Stimulated activated CD8-positive, alpha-beta memory T cell treated with anti-CD3 and anti-CD28 coated beads, Interleukin-15, amount 100 ng/mL, for 48 hours (primary cell): ENCODE results near the gene TMEM107.
"Not testable (repeated sequence)": the region's sequence is repeated elsewhere in the genome, so short reads cannot be mapped to it uniquely, and the experiment has no call there.

Experiments used
- DNase-seq, 2 donors: peaks; one replicate each; pipeline ENCODE4 v3.0.0-alpha.2; 2020; ENCODE audit warnings: low read depth in 2 of 2

TMEM107 gene

DNA sequence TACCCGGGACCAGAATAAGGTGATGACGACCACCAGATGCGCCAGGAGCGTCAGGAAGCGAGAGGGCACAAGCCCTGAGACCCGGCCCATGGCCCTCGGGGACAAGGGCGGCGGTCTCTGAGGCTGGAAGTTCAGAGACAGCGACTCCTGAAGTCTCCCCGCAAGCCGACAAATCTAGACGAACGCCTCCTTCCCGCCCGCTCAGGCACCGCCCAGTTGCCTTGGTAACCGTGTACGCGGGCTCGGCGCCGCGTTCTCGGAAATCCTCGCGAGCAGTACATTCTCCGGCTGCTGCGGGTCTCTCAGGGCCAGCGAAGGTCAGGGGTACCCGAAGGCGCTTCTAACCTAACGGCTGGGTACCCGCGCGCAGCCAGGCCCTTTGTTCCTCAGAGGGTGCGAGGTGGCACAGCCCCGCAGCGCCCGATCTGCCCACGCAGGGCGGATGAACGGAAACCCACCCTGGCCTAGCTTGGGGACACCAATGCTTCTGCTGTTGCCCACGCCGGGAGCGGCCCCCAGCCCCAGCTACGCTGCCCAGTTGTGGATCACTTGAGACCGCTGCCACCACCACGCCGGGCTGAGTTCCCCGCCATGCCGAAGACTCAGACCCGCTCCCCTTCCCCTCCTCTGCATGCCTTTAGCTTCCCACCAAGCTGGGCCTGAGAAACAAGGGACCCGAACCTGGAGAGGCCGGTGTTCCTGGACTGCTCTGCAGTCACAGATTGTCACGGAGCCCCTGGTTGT is at the start of gene TMEM107:
TMEM107 (minus strand) TSS at position 184 of the 744 bp plus-strand sequence; CDS start at position 90, 94 bp downstream.
- peak; percentile 77 to 83 for DNase-seq

DNA sequence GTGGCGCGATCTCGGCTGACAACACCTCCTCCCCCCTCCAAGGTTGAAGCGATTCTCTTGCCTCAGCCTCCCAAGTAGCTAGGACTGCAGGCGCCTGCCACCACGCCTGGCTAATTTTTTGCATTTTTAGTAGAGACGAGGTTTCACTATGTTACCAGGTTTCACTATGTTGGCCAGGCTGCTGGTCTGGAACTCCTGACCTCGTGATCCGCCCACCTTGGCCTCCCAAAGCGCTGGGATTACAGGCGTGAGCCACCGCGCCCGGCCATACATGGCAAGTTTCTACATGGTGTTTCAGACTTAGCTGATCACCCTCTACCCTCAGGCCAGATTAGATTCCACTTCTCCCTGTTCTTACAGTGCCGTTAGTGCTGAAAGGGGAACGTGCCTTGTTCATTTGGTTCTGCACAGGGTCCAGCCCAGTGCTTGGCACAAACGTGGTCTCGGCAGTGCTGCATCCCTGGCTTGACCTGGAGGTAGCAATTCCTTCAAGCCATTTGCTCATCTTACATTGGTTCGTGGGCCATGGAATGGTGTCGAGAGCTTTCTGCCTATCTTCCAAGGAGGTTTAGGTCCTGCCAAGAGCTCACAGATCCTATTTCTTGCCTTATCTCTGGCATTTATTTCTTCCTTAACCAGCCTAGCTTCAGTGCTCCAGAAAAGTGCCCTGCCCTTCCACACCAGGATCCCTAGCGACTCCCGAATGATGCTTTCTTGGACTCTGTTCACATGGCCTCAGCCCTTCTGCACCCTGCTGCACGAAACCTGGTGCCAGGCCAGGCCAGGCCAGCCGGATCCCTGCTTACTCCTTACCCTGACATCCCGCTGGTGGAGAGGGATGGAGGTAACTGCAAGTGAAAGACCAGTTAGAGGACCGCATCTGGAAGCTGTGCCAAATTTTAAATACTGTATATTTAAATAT is 49.0 kb upstream of the TMEM107 start:
- DNase-seq, result no peak

DNA sequence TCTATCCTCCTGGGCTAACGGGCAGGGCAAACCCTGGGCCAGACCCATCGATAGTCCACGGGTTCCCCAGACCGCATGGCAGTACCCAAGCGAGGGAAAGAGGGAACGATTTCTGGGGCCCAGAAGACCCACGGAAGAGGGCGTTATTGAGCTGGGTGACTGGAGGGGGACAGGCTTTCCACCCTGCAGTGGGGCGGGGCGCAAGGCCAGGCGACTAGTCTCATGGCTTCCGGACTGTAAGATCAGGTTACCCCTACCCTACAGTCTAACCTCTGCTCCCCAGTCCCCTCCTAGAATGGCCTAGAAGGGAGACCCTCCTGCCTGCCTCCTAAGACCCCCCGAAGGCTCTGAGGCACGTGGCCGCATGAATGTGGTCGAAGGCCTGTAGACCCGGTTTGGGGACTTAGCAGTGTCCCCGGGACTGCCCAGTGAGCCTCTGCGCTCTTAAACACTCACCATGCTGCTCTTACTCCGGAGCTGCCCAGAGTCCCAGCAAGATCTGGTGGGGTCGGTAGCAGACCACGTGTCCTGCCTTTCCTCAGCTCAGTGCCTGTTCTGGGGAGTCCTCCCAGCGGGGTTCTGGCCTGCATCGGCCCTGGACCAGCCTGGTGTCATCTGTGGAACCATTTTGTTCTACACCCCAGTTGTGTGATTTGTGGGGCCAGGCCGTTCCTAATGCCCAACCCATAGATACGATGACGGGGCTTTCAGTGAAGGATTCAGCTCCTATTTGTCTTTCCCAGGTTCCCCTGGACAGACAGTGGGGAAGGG is 47.4 kb upstream of the TMEM107 start:
- no peak for DNase-seq

DNA sequence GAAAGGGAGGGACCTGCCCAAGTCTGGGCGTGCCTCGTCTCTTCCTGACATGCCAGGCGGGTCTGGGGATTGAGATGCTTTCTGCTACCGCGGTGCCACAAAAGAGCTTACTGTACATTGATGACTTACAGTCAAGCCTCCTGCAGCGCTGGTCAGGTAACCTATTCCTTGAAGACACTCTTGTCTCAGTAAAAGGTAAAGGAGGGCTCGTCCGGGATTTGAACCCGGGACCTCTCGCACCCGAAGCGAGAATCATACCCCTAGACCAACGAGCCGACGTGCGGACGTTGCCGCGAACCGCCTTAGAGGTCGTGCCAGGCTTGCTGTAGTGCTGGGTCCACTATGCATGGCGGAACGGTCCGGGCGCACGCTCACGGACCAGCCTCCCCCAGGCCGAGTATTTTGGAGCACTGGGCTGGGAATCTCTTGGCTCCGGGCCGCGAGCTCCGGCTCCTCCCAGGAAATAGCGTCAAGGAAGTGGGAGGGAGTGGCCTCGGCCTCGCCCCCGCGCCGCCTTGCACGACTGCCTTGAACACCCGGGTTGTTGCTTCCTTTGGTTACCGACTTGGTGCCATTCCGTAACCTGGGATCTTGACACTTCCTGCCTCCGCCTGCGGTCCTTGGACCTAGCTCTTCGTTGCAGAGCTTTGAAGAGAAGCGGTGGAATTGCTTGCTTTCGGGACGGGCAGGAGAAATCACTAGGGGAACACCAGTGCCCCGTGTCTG is 46.6 kb upstream of the TMEM107 start:
- peak; percentile 82 to 83 for DNase-seq

- peak in 1 of 2 donors; percentile 61 for DNase-seq
These were observed 46.1 kb upstream of the TMEM107 start for GRCh38 chr17:8222380-8222629.

DNA sequence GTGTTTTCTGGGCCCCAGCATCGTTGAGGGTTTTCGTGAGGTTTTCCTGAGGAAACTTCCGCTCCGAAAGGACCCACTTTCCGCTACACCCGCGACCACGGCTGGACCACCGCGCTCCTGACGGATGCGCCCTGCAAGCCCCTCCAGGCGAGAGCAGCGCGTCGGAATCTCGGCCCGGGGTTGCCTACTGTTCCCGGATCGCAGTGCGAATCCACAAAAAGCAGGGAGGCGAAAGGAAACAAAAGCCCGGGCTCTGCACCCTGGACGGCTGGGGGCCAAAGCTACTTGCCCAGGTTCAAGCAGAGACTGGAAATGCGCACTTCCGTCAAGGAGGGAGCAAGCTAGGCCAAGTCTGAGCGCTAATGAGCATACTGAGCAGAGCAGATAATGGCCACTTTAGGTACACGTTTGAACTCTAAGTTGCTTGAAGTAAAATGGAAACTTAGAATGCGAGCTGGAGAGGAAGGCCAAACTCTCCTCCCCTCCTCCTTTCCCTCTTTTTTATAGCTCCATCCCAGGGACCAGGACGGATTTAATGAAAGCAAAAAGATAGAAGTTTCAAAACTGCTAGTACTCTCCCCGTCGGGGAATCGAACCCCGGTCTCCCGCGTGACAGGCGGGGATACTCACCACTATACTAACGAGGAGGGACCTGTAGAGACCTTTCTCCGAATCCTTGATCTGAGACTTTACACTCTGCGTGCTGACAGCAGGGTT is 45.6 kb upstream of the TMEM107 start:
- peak; percentile 70 to 75 for DNase-seq

DNA sequence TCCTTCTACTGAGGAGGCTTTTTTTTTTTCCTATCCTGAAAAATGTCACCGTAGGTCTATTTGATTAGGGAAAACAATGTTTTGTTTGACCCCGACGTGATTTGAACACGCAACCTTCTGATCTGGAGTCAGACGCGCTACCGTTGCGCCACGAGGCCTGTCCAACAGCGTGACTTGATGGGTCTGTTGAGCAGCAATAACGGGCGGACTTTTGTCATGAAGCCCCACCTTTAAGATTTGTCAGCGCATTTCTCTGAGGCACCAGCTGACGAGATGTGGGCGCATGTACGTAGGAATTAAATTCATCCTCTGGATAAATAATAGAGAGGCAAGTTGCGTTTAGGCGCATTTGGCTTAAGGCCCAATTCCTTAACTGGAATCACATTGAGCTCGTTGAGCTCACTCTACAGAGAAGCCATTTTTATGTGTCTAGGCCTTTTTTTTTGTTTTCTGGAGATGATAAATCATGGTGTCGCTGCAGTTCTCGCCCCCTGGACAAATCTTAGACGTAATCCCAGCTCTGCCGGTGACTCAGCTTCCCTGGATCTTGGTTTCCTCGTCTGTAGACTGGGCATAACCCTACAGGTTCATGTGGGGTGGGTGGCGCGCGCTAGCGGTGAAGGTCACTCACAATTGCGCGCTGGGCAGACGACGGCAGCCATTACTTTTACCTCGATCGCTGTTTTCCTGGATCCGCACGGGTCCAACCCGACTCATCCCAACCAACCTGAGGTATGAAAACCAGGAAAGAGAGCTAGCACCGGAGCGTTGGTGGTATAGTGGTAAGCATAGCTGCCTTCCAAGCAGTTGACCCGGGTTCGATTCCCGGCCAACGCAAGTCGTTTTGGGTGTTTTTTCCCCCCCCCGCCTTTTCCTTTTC is 44.8 kb upstream of the TMEM107 start:
- DNase-seq, result peak; percentile 78 to 84

- DNase-seq, result not testable (repeated sequence)
These were observed 37.8 kb upstream of the TMEM107 start for GRCh38 chr17:8214000-8214399.

DNA sequence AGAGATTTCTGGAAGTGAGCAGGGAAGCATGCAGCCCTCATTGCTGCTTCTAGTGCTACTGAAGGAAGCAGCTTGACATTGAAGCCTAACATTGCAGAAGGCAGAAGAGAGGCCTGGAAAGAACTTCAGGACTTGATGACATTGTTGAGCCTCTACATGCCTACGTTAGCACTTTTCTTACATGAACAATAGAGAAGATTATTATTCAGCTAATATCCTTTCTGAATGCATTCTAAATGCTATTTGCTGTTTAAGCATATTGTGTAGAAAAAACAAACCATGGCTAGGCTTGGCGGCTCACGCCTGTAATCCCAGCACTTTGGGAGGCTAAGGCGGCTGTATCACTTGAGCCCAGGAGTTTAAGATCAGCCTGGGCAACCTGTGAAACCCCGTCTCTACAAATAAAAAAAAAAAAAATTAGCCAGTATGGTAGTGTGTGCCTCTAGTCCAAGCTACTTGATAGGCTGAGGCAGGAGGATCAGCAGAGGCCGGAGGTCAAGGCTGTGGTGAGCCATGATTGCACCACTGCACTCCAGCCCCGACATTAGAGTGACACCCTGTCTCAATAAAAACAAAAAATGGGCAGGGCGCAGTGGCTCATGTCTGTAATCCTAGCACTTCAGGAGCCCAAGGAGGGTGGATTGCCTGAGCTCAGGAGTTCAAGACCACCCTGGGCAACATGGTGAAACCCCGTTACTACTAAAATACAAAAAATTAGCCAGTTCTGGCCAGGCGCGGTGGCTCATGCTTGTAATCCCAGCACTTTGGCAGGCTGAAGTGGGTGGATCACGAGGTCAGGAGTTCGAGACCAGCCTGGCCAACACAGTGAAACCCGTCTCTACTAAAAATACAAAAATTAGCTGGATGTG is 36.4 kb upstream of the TMEM107 start:
- DNase-seq, result no peak

- DNase-seq, result no peak
These were observed 34.7 kb upstream of the TMEM107 start for GRCh38 chr17:8210761-8211458.

DNA sequence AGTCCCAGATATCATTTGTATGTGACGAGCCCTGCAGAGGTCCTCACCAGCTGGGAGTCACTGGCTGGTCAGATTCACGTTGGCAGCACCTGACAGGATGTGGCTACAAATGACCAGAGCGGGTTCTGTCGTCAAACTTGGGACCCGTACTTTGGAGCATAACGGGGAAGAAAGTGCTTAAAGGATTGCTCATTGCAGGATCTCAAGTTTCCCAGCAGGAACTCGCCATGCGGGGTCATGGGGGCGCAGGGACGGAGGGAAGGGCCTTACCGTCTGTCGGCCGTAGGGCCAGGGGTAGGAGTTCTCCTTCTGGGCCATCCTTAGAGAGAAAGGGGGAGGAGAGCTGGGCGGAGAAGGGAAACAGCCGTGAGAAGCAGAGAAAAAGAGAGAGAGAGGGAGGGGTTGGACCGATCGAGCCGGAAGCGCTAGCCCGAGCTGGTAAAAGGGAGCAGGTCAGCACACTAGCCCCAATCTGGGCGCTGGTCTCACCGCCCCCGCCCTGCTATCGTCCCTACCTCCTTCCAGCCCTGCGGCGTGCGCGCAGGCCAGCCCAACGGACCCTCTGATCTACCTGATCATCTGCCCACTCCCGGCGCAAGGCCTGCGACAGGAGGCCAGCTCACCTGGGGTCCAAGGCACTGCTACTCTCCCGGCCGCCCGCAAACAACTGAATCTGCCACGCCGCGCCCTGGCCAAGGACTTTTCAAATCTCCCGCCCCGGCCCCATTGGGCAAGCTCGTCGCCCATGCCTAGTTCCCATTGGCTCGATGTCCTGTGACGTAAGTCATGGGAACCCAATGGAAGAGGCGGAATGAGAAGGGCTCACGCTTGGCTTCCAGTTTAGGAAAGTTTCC is 34.0 kb upstream of the TMEM107 start, which contains the start of gene AURKB:
AURKB (minus strand) TSS at position 669 of the 854 bp plus-strand sequence; CDS start at position 318, 351 bp downstream.
- DNase-seq, result peak; percentile 86 to 88

DNA sequence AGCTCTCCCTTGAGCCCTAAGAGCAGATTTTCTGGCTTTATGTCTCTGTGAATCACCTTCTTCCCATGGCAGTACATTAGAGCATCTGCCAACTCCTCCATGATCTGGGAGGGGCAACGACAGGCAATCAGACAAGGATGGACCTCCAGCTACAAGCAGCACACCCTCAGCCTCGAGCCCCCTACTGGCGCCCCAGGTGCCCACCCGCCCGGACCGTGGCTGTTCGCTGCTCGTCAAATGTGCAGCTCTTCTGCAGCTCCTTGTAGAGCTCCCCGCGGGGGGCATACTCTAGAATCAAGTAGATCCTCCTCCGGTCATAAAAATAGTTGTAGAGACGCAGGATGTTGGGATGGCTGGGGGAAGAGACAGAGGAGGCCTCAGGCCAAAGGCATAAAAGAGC is 30.4 kb upstream of the TMEM107 start:
- DNase-seq, result no peak

DNA sequence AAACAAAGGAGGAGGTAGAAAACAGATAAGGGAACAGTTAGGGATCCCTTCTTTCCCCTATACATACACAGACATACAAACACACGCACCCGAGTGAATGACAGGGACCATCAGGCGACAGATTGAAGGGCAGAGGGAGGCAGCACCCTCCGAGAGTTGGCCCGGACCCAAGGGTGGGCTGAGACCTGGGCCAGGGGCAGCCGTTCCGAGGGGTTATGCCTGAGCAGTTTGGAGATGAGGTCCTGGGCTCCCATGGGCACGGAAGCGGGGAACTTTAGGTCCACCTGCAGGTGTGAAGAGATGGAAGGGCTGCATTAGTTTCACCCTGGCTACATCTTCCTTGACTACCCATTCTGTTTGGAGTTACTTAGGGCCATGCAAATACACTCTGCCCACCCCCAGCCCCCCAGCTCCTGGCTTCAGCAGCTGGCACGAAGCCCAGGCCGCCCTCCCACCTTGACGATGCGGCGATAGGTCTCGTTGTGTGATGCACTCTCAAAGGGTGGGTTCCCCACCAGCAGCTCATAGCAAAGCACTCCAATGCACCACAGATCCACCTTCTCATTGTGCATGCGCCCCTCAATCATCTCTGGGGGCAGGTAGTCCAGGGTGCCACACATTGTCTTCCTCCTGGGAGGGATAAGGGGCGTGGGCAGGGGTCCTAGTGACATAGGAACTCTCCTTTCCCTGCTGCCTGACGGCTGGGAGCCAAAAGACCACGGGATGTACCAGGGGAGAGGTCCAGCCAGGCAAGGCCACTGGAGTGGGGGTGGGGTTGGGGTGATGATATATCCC is 28.8 kb upstream of the TMEM107 start:
- no peak for DNase-seq

GRCh38 chr17:8192070-8192815 is 16.1 kb upstream of the TMEM107 start:
- no peak for DNase-seq

DNA sequence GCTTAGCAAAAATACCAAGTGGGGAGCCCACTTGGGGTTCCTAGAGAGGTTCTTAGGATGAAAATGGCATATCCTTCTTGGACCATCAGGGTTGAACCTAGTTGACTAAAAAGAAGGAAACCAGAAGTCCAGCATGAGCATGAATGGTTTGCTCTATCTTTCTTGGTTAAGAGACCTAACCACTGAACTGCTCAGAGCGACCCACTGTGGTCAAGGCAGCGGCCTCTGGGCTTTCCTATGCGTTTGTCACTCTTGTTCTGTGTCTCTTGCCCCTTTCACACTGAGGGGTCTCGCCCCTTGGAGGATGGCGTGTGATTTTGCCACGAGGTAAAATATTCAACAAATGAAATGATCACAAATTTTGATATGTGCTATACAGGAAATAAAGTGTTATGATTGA is 14.3 kb upstream of the TMEM107 start:
- no peak for DNase-seq
